ENCODE data around the gene ALKBH3.

The ALKBH3 gene

DNA sequence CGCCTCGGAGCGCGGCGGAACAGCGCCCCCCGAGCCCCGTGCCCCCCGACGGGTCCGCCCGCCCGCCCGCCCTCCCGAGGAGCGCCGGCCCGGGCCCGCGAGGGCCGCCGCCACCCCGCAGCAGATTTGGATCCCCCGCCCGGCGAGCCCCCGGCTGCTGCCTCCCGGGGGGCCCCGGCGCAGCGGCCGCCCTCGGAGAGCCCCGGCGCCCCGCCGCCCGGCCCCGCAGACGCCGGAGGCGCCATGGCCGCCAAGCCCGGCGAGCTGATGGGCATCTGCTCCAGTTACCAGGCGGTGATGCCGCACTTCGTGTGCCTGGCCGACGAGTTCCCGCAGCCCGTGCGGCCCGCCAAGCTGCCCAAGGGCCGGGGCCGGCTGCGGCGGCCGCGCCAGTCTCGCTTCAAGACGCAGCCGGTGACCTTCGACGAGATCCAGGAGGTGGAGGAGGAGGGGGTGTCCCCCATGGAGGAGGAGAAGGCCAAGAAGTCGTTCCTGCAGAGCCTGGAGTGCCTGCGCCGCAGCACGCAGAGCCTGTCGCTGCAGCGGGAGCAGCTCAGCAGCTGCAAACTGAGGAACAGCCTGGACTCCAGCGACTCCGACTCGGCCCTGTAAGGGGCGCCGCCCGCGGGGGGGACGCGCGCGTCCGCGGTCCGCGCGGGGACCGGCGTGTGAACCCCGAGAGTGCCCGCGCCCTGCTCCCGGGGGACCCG, 62.2 kb downstream of the ALKBH3 start:
- no peak for DNase-seq

DNA sequence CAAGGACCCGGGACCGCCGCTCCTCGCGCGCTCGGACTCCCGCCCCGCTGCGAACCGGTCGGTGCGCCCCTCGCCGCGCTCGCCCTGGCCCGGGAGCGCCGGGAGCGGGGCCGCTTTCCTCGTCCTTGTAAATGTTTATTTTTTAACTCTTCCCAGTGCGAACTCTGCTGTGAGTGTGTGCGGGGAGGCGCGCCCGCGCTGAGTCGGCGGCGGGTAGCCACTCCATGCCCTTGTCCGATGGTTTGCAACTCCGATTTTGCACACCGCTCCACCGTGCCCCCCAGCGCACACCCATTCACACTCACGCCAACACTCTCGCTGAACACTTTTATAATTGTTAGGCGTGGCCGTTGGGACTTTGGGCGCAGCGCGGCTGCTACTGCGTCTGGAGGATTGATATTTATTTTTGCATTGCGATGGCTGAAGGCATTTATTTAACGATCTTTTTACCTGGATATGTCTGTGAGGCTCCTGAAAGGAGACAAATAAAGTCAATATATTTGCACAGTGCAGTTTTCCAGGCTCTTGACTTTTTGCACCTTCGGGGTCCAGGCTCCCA, 62.8 kb downstream of the ALKBH3 start:
- DNase-seq: no peak

DNA sequence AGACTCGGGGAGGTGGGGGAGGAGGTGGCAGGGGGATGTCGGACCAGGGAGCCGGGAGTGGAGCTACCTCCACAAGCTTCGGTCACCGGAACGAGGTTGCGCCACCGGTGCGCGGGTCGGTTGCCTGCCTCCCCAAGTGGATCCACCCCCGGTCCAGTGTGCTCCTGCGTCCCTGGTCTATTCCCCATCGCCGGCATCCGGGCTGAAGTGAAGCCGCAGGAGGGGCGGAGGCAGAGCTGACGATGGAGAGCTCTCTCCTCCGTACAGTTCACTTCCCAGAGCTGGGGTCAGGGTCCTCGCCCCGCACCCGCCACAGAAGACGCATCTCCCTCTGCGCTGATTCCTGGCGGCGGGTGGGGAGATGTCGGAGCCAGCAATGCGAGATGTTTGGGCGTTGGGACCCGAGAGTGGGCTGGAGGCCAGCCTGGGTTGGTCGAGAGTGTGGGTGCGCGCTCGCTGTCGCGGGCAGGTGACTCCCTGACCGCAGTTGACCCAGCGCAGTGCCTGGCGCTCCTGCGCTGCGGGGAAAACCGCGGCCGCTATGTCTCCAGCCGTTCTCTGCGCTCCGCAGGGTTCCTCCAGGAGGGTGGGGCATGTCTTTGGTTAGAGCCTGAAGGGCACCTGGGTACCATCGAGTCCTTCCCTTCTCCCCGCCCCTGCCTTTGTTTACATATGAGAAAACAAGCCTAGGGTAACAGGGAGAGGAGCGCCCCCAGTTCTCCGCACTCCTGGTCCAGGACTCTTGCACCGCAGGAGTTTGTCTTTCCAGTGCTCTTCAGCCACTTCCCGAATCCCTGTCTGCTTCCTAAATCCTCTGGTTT, 63.5 kb downstream of the ALKBH3 start:
- no peak for DNase-seq

DNA sequence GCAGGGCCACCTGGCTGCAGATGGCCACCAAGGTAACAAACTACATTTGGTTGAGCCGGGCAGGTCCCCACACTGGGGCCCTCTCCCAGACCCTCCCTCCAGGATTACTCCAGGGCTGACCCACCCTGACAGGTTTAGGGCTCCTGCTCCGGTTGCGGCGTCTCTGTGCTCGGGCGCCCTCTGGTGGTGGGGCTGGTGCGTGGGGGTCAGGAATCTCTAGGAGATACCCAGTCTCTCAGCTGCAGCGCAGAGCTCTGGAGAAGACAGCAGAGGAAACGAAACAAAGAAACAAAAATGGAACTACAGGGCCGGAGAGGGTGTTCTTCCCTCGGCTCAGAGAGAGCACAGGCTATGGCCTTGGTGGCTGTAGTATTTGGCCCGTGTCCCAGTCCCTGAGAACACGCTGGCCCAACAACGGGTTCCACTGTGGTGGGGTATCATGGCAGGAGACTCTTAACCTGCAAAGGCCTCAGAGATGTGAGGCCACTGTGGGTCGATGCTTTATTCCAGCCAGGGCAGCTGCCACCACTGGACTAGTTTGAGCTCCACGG, 64.2 kb downstream of the ALKBH3 start:
- DNase-seq: no peak

DNA sequence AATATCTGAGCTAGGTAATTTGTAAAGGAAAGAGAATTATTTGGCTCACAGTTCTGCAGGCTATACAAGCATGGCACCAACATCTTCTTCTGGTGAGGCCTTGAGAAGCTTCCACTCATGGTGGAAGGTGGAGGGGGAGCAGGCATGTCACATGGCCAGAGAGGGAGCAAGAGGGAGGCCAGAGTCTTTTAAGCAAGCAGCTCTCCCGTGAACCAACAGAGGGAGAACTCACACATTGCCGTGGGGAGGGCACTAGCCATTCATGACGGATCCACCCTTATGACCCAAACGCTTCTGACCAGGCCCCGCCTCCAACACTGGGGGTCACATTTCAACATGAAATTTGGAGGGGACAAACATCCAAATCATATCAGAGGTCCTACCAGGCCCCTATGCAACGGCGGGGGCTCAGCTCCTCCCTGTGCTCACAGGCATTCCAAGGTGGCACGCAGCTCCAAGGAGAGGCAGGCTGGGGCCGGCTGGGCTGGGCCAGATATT, 66.4 kb downstream of the ALKBH3 start:
- no peak for DNase-seq

DNA sequence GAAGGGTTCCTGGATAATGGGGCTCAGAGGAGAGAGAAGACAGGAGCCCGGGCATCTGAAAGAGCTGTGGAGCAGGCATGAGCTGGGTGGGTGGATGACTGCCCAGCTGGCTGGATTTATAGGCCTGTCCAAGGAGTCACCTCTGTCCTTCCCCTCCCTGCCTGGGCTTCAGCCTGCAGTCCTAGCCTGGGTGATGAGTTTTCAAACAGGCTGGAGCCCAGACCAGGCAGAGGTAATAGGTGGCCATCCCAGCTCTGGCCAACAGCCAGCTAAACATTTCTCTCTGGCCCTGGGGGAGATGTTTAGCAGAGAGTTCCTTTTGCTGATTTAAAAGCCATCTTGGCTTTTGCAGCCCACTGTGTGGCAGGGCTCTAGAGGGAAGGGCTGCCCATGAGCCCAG, 67.2 kb downstream of the ALKBH3 start:
- DNase-seq: no peak

DNA sequence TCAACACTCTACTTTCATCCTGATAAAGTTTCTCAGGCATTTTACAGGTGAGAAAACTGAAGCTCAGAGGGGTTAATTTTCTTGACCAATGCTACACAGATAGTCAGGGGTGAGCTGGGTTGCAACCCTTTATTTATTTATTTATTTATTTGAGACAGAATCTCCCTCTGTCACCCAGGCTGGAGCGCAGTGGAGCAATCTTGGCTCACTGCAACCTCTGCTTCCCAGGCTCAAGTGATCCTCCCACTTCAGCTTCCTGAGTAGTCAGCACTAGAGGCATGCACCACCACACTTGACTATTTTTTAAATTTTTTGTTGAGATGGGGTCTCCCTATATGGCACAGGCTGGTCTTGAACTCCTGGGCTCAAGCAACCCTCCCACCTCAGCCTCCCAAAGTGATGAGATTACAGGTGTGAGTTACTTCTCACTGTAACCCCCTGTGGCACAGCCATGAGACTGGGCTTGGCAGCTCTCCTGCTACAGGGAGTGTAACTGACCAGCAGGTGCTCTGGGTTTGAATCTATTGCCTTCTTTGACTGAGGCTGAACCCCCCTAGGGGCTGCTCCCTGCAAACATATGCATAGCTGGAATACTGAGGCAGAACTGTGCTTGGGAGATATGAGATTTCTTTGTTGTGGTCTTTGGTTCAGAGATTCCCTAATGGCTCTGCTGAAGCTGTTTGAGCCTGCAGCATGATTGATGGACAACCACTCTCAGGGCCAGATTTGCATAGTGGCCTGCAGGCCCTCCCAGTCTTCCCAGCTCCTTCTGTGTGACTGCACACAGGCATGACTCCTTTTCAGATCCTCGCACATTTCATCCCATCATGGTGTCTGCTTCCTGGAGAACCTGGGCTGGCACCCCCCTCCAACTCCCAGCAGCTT, 68.0 kb downstream of the ALKBH3 start:
- no peak for DNase-seq

DNA sequence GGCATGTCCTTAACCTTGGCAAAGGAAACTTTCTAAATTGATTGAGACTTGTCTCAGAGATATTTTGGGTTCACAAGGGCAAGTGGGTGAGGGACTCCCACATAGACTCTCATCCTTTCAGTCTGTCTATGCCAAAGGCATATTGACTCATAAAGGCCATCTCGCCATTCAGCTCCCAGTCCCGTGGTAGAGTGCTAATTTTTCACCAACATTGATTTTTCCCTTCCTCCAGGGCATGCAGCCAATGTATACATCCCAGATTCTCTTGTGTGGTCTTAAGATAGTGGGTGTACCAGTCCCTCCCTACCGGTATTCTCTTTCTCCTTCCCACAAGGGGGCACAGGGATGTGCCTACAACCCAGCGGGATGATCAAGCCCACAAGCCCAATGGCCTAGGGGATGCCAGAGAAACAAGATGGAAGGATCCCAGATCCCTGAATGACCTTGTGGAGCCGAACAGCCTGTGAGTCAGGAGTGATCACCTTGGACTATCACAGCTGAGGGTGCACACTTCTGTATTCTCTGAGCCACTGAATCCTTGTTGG, 69.8 kb downstream of the ALKBH3 start:
- DNase-seq: no peak

DNA sequence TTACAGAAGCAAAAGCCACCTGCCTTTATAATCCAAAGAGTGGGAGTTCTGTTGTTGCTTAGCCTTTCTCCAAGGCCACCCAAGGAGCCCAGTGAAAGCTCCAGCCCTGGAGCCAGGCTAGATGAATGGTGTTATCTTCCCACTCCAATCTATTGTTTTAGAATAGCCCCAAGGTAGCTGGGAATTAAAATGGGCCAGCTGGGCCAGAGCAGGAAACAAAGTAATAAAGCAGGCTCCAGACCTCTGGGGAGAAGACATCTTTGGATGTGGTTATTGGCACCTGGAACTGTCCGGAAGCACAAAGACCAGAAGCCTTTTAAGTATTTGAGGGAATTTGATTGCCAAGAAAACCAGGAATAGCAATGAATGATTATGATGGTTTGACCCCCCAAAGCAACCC, 70.6 kb downstream of the ALKBH3 start:
- DNase-seq: no peak

DNA sequence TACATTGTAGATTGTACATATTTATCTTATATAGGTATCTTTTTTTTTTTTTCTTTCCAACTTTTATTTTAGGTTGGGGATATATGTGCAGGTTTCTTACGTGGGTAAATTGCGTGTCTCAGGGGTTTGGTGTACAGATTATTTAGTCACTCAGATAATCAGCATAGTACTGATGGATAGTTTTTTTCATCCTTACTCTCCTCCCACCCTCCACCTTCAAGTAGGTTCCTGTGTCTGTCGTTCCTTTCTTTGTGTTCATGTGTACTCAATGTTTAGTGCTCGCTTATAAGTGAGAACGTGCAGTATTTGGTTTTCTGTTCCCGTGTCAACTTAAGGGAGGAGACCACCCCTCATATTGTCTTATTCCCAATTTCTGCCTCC, 71.4 kb downstream of the ALKBH3 start:
- DNase-seq: no peak

DNA sequence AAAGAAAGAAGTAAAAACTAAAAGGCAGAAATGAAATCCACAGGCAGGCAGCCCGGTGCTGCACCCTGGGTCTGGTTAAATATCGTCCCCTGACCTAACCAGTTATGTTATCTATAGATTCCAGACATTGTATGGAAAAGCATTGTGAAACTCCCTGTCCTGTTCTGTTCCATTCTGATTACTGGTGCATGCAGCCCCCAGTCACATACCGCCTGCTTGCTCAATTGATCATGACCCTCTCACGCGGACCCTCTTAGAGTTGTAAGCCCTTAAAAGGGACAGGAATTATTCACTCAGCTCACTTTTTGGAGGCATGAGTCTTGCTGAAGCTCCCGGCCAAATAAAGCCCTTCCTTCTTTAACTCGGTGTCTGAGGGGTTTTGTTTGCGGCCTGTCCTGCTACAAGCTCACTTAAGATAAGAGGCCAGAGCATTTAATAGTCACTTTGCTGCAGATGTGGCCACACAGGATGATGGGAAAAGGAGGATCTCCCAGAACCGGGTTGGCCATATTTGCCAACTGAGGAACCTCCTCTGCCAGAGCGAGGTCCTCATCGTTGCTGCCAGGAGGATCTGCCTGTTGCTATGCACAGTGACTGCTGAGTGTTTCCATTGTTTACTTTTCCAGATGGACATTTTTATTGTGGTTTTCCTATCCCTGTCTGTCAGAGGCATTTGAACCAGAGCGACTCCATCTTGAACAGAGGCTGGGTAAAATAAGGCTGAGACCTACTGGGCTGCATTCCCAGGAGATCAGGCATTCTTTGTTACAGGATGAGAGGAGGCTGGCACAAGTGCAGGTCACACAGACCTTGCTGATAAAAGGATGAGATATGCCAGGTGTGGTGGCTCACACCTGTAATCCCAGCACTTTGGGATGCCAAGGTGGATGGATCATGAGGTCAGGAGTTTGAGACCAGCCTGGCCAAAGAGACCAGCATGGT, 72.0 kb downstream of the ALKBH3 start:
- peak; percentile 17 for DNase-seq

DNA sequence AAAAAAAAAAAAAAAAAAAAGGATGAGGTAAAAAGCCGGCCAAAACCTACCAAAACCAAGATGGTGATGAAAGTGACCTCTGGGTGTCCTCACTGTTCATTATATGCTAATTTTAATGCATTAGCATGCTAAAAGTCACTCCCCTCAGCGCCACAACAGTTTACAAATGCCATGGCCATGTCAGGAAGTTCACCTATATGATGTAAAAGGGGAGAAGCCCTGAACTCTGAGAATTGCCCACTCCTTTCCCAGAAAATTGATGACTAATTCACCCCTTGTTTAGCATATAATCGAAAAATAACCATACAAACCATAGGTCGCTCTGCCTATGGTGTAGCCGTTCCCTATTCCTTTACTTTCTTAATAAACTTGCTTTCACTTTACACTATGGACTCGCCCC, 72.9 kb downstream of the ALKBH3 start:
- DNase-seq: no peak

DNA sequence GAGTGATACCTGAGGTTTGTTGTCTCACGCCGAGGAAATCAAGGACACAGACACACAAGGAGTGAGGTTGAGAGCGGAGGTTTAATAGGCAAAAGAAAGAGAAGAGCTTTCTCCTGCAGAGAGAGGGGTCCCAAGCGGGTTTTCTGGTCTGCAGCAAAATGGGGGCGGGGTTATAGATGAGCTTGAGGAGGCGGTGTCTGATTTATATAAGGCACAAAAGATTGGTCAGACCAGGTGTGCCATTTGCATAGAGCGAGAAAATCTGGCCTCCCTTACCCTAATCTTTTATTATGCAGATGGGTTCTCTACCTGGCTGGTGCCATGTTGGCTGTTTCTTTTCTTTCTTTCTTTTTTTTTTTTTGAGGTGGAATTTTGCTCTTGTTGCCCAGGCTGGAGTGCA, 73.6 kb downstream of the ALKBH3 start:
- DNase-seq: no peak

DNA sequence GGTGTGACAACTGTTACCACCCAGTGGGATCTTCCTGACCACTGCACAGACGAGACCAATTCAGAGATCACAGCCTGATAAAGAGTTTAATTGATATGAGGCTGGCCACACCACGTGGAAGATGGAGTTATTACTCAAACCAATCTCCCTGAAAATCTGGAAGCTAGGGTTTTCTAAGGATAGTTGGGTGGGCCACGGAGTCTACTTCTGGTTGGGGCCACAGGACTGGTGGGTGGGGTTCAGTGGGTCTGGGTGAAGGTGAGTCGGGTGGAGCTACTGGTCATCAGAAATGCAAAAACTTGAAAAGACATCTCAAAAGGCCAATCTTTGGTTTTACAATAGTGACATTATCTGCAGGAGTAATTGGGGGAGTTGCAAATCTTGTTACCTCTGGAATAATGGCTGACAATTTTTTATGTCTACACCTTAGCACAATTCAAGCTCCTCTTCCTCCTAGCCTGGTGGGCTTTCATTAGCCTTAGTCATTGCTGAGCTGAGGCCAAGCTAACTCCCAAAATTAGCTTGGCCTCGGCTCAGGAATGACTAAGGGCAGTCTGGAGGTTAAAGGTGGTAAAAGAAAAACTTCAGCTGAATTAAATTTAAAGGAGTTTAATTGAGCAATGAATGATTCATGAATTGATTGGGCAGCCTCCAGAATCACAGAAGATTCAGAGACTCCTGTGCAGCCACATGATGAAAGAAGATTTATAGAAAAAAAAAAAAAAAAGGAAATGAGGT, 74.9 kb downstream of the ALKBH3 start:
- DNase-seq: no peak

DNA sequence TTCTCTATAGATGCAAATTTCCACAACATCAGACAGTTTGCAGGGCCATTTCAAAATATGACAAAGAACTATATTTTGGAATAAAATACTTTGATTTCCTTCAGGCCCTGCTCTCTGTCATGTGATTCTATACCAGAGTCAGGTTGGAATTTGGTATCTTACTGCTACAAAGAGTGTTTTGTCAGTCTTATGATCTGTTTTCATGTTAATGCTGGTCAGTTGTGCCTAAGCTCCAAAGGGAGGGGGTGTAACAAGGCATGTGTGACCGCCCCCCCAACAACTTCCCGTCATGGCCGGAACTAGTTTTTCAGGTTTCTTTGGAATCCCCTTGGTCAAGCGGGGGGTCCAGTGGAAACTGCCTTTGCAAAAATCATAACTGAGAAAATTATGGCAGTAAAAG, 76.9 kb downstream of the ALKBH3 start:
- no peak for DNase-seq

DNA sequence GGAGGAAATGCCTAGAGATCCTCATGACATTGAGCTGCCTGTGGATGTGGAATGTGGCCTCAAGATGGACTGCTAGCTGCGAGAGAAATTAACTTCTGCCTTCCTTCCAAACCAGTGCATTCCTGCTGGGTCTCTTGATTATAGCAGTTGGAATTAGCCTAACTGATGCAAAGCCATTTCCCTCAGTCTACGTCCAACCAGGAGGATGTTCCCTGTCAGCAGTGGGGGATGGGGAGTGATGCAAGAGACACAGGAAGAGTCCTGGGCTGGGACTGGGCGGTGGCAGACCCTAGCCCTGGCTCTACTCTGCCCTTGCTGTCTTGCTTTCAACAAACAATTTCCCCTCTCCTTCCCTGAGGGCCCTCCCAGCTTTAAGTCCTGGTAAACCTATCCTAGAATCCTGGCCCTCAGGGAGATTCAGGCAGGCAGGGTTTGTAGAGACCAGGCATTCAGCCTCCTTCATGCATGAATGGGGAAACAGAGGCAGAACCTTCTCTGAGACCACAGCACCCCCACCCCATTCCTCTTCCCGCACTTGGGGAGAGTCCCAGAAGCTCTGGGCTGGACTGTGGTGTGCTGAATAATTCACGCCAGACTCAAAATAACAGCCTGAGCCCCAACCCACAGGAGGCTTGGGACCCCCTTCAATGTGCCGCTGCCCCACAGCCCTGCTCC, 78.8 kb downstream of the ALKBH3 start:
- no peak for DNase-seq

DNA sequence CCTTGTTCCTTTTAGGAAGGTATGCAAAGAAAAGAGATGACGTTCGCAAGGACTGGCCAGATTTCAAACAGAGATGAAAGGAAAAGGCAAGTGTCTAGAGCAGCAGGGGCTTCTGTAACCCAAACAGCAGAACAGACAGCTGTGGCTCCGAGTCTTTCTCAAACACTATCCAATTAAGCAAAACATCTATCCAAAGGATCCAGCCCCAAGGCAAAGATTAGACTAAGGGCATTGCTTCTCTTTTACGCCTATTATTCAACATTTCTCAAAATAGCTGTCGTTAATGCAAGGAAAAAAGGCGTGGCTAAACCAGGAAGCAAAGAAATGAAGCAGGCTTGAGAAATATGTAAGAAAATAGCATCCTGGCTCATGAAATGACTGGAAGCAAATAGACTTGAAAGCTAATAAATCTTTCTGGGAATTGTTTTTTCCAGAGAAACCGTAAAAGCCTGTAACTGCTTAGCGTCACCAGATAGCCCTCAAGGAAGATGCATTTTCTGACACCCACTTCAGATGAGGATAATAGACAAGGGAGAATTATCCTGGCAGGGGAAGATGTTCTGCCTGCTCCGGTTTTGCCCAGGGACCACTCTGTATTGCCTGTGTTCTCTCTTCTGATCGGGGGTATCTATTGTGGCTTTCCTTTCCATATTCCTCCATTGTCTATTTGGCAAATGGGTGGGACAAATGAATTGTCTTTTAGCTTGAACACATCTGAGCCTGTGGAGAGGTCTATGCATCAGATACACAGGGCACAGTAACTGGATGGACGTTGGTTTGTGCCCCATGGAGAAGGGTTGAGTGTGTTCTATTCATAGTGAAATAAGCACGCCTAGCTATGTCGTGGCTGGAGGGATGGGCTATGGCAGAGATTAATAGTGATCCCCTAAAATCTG, 82.0 kb downstream of the ALKBH3 start:
- no peak for DNase-seq

DNA sequence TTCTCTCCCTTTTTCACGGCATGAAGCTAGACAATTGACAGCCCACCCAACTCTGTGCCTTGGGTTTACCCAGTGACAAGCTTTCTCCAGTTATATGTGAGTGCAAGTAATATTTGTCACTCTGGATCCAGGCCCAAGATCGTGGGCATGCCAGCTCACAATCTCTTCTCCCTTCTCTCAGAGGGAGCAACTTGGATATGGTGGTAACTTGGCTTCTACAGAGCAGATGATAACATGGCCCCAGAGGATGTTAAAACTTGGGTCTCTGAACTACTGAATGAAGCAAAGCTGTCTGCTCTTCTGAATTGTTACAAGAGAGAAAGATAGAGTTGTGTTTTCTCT, 82.6 kb downstream of the ALKBH3 start:
- no peak for DNase-seq

DNA sequence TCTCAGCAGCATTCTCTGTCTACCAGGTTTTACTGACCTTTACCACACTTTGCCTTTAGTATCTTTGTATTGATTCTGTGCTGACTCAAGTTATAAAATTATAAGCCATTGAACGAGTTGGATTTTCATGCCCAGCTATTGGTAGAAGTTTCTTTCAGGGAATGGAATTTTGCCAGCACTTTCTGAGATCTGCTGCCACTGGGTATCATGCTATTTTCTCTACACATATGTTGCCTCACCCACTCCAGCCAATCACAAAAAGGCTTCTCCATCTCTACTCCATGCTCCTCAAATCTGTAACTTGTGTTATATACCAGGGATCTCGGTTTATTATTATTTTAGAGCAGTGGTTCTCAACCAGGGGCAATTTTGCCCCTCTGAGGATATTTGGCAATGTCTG, 87.0 kb downstream of the ALKBH3 start:
- DNase-seq: no peak
